HG02970 (cell line): ENCODE data around the gene PEAK1.
"Not testable (repeated sequence)": the region's sequence is repeated elsewhere in the genome, so short reads cannot be mapped to it uniquely, and the experiment has no call there.

Experiments
- ATAC-seq: cut with Tn5 transposase; IDR thresholded peaks from one replicate; pipeline ENCODE4 v1.9.1; 2021; ENCODE audit warnings: mild to moderate bottlenecking, moderate library complexity, moderate number of reproducible peaks; ENCODE audit not compliant: unreplicated experiment, low FRiP score

The PEAK1 gene

DNA sequence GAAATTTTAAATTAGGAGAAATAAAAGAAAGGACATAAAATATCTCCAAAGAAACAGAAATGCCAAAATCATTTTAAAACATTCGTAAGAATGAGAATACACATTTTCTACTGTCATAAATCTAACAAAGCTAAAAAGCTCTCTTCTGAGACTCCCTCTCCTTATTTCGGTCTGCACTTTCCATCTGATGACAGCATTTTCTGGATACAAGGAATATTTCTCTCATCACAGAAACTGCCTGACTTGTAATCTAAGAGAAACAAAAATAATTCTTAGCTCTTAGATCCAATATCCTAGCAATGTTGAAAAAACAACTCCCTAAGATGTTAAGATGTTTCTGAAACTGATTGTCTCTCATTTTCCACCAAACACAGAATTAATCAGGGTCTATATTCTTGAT lies 93.5 kb downstream of the PEAK1 start:
- ATAC-seq, result no peak

DNA sequence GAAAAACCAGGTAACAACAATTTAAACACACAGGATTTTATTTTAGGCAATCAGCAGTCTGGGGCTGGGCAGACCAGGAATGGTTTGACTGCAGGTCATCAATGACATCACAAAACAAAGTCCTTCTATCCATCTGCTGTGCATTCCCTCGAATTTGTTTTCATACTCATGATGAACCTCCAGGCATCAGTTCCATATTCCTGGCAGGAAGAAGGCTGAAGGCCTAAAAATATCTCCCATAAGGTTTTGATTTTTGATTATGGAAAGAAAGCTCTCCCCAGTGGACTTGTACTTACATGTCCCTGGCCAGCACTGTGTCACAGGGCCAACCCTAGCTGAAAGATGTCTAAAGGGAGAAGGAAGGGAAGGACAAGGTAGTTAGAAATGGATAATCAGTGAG lies 107.4 kb downstream of the PEAK1 start:
- no peak for ATAC-seq

DNA sequence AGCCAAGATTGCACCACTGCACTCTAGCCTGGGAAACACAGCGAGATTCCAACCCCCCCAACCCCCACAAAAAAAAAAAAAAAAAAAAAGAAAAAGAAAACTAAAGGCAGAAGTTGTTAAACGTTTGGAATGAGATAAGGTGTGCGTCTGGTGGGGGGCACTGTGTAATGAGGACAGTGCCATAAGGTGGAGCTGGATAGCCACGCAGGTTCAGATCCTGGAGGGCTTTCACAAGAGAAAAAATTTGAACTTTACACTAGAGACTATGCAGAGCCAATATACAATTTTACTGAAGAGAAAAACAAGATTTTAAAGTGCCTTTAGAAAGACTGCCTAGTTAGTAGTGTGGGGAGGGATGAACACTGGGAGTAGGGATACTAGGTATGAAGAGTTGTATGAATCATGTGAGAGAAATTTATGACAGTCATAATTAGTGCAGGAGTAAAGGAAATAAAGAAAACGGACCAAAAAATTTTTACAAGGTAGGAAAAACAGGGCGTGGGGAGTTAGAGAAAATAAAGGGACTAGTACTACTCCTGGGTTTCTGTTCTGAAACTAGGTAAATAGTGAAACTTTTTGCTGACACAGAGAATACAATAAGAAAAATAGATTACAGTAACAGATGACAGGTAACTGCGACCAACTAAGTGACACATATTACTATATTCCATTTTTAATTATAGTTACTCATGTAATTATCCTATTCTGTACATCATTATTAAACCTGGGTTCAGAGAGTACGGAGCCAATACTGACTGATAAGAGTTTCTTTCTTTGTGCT lies 108.1 kb downstream of the PEAK1 start:
- ATAC-seq, result no peak

DNA sequence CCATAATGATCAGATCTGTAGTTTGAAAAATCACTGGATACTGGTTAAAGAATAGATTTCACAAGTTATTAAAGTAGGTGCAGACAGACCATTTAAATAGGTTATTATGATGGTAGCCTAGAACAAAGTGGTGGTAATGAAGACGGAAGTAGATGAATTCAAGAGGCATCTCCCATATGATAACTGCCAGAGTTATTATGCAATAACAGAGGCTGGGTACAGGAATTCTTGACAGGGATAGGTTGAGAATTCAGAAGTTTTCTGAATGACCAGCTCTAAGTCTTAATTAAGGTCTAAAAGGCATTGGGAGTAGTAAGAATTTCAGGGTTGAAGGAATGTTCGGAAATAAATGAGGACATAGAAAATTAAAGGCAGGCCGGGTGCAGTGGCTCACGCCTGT lies 108.9 kb downstream of the PEAK1 start:
- ATAC-seq, result no peak

DNA sequence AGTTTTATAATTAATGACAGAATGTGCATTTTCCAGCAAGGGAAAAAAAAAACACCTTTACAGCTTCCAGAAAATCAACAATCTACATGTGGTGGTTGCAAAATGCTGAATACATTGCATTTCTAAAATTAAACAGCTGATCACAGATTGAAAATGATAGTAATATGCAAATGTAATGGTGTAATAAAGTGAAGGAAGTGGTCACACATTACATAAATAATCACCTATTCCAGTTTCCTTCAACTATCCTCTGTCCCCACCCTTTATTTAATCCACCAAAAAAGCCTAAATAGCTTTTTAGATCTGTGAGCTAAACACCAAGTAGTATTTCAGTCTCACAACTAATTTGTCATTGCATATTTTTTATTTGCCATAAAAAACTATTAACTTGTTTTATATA lies 110.5 kb downstream of the PEAK1 start:
- no peak for ATAC-seq

DNA sequence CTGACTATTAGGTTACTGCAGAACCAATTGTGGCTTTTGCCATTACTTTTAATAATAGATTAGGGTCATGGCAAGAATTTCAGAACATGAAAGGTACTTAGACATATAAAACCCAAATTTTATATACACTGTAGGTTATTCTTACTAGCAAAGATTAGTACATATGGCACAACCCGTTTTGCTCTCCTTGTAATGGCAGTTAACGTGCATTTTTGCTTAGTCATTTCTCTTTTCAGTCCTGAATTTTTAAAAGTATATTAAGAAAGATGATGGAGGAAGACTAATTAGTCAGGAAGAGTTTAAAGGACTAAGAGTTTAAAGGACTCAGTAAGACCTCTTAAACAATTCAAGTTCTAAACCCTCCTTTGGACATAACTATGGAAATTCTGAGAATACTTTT lies 114.0 kb downstream of the PEAK1 start:
- no peak for ATAC-seq

DNA sequence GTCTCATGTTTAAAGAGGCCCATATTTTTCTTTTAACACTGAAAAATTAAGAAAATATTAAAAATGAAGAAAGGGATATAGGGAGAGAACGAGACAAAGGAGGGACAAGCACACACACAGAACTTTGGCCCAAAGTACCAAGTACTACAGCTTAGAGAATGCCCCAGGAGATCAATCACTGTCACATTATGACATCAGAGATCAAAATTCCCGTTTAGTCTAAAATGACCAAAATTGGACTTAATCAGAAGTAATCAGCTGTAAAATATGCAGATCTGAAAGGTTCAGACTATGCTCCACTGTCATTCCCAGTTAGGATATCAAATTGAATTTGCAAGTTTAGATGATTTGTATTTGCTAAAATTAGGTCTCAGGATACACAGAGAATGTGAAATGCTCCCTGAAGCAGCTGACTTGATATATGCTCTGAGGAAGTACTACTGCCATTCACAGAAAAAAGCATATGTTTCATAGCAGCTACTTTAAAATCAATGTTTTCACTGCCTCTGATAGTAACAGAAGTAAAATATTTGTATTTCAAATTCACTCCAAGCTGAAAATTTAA lies 123.0 kb downstream of the PEAK1 start:
- no peak for ATAC-seq

DNA sequence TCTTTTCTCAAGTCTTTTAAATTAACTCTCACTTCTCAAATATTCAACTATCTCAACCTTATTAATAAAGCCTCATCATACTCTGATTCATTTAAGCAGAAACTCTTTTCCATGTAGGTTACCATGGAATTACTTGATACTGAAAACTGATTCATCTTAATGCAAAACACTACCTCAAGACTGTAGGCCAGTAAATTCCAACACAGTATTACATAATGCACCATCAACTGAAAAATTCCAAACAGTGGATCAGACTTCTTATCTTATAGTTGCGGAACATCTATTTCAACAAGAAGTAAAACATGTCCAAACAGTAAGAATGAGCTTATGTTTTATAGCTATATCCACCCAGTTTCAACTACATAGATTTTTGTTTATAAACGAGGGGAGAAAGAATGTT lies 124.5 kb downstream of the PEAK1 start:
- ATAC-seq, result no peak

DNA sequence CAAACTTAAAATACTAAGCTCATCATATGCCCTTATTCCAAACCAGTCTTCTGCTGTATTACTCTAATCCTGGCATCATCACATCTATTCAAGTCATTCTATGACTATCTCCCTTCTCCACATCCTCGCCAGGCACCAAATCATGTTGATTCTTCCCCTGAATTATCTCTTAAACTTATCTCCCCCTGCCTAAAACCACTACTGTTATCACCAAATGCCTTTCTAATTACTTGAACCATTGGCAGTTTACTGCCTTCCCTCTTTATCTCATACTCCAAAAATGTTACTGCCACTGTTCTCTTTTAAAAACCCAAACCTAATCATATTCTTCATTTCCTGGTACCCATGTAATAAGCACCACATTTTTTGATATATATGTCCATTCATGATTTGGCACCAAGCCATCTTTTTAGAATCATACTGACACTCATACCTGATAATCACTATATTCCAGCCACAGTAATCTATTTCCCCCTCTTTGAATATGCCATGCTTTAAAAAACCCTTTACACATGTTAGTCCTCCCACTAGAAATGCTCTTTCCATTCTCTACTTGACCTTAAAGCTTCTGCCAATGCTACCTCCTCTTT lies 126.8 kb downstream of the PEAK1 start:
- ATAC-seq, result no peak

DNA sequence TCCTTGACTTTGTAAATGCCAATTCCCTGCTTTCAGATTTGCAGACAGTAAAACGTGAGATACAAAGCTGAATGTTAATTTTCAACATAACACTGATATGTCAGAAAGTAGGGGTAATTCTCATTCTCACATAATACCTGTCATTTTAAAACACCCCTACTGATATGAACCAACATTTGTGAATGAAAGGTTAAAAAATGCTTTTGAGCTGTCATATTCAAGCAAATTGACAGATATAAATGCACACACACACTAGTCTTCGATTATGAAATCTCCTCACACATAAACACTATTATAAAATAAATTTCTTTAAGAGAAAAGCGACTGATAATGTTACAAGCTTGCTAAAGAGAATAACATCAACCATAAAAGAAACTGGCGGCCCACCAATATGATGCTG lies 128.8 kb downstream of the PEAK1 start:
- ATAC-seq, result no peak

DNA sequence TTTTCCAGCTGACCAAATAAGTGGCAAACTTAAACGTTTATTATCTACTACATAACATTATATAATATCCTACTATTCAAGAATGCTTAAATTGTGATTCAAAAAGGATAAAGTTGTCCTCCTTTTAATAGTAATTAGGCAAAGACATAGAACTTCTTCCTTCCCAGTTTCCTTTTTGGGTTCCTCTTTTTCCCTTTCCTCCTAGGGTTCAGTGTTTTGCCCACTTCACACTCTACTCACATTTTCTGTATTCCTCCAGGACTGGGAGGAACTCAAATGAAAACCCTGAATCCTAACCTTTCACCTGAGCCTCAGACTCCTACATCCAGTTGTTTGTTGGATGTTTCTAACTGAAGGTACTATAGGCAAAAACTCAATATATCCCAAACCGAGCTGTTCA lies 132.5 kb downstream of the PEAK1 start:
- ATAC-seq, result no peak

DNA sequence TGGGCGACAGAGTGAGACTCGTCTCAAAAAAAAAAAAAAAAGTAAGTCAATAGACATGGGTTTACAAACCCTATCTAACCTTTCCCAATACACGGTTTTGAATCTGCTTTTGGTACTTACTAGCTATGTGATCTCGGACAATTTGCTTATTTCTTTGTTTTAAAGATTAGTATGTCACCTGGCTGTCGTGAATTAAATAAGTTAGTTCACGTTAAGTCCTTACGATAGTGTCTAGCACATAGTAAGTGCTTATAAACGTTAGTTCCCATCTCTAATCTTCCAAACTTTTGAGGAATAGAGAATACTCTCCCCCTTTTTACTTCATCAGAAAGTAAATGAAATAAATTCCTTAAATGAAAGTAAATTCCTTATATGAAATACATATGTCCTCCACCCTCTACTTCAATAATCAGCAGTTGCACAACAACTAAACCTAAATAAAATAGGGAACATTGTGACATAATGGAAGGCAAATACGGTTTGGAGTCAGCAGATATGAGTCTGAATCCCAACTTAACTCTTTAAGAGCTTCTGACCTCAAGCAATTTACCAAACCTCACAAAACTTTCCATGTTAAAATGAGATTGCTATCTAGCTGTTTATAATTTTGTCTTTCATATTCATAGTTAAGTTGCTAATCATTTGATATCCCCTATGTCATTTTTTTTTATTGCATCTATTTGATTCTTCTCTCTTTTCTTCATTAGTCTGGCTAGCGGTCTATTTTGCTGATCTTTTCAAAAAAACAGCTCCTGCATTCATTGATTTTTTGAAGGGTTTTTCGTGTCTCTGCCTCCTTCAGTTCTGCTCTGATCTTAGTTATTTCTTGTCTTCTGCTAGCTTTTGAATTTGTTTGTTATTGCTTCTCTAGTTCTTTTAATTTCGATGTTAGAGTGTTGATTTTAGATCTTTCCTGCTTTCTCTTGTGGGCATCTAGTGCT lies 134.6 kb downstream of the PEAK1 start:
- ATAC-seq, result no peak

DNA sequence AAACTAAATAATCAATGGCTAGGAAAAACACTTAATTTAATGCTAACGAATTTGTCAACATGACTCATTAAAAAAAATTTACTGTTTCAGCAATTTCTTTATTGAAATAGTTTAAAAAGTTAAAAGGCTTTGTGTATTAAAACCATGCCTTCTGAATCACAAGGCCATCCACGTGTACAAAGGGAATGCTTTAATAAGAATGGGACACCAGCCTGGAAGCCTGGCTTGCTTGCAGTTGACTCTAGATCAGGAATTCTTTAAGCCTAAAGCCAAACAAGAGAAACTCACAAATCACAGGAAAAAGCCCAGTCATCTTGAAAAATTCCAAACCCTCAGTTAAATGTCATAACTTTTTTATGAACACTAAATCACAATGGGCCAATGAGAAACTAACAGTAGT lies 137.6 kb downstream of the PEAK1 start:
- ATAC-seq, result no peak

DNA sequence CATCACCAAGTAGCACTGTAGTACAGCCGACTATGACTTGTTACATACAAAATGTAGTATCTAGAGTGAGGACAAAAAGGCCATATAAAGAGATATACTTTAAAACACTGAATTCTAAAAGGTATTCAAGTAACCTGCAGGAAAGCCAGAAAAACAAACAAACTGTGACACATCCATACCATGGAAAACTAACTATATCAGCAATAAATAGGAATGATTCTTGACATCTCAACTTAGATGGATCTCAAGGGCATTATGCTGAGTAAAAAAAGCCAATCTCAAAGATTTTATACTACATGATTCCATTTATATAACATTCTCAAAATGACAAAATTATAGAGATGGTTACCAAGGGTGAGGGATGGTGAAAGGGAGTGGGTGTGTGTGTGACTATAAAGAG lies 143.0 kb downstream of the PEAK1 start:
- no peak for ATAC-seq

DNA sequence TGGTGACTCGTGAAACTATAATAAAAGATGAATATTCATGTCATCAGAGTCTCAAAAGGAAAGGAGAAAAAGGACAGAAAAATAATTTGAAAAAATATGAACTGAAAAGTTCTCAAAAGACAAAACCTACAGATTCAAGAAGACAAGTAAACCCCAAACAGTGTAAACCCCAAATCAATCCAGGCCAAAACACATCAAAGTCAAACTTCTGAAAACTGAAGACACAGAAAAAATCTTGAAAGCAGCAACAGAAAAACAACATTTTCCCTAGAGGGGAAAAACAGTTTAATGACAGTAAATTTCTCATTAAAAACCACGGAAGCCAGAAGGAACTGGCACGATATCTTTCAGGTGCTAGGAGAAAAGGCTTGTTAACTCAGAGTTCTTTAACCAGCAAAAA lies 143.8 kb downstream of the PEAK1 start:
- ATAC-seq, result no peak

DNA sequence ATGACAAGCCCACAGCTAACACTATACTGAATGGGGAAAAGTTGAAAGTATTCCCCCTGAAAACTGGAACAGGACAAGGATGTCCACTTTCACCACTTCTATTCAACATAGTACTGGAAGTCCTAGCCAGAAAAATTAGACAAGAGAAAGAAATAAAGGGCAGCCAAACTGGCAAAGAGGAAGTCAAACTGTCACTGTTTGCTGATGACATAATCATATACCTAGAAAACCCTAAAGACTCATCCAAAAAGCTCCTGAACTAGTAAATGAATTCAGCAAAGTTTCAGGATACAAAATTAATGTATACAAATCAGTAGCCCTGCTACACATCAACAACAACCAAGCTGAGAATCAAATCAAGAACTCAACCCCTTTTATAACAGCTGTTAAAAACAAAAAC lies 146.8 kb downstream of the PEAK1 start:
- ATAC-seq, result not testable (repeated sequence)

DNA sequence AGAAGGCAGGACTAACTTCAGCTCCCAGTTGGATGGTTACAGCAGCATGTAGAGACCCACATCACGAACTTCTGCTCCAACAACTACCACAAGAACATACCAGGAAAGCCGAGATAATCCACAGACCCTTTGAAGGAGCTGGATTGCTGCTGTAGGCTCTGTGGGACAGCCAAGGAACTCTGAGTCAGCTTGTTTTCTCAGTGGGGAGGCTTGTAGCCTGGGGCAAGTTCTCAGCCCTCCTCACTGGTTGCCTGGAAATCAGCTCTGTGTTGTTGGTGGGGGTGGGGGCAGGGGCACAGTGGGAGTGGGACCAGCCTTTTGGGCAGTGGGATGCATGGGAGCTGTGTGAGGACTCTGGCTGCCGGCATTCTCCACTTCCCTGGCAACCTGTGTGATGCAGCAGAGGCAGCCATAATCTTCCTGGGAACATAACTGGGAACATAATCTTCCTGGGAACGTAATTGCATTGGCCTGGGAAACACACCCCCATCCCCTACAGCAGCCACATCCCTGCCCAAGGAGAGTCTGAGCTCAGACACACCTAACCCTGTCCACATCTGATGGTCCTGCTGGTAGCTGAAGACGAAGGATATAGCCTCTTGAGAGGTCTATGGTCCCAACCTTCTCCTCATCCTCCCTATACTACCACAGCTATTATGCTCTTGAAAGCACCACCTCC lies 153.1 kb downstream of the PEAK1 start:
- ATAC-seq, result no peak

DNA sequence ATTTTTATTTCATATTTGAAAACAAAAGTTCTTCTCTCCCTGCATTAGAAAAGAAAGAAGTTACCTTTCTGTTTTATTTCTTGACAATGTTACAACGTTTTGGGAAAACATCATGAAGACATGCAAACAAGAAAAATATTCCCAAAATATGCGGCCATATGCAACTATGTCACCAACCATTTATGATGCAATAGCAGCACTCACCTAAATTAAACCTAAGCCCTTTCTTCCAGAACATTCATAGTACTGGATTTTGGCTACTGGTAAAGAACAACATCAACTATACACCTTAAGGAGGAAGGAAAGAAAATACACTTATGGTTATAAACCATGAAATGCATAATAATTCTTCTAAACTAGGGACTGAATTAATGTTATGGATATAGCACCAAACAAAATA lies 164.5 kb downstream of the PEAK1 start:
- ATAC-seq, result no peak

DNA sequence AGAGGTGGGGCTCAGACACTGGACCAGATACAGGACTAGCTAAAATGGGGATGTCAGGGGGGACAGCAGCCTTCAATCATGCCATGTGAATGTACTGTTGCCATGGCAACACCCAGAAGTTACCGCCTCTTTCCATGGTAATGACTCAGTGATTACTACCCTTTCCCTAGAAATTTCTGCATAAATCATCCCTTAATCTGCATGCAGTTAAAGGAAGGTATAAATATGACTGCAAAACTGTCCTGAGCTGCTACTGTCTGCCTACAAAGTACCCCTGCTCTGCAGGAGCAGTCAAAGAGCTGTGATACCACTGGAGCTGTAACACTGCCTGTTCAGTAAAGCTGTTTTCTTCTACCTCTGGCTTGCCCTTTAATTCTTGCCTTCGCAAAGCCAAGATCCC lies 168.2 kb downstream of the PEAK1 start:
- ATAC-seq, result no peak

DNA sequence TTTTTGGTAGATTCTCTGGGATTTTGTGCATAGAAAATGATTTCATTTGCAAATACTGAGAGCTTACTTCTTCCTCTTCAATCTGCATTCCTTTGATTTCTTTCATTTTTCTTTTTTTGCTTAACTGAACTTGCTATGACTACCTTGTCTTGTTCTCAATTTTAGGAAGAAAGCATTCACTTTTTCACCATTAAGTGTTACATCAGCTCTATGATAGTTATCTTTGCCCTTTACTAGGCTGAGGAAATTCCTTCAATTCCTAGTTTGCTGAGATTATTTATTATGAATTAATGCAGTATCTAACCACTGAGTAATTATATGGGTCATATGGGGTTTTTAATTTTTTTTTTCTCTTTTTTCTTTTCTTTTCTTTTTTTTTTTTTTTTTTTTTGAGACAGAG lies 172.8 kb downstream of the PEAK1 start:
- no peak for ATAC-seq
